ENCODE data around the gene OR8G1. TPM values are rescaled to one million over a fixed set of nuclear protein-coding genes. Genes with fewer than 3 reads are reported as not detected.
"Not testable (repeated sequence)": the region's sequence is repeated elsewhere in the genome, so short reads cannot be mapped to it uniquely, and the experiment has no call there.

Gene OR8G1
- total and polyA plus RNA-seq, 2 donors (not counting 1 experiment from before 2014, with no cell fraction given): not detected

GRCh38 chr11:124238512-124238911 is 2.4 kb upstream of the OR8G1 start:
- ChIA-PET POLR2A (no interaction called here), CTCF (no interaction called here)
- Mint-ChIP-seq H3K4me1 (no peaks in the 10 kb centered on the region), H3K4me3 (no peak overlapping the region), H3K27me3 (no peaks in the 10 kb centered on the region), H3K27ac (no peak overlapping the region), H3K9me3 (ENCODE audit: insufficient read depth) (no peaks in the 10 kb centered on the region)
- Histone ChIP-seq H4K20me1 (ENCODE audit: control insufficient read depth, insufficient read depth, low read length, poor library complexity, severe bottlenecking) (no peaks in the 10 kb centered on the region), H3K27me3 (replicated peaks in 1 of 4; ENCODE audit: control extremely low read depth in 1 of 4, control insufficient read depth in 3 of 4, insufficient read depth in 4 of 4, low read length in 3 of 4) (no peaks in the 10 kb centered on the region), H3K4me1 (ENCODE audit: control insufficient read depth in 2 of 2, insufficient read depth in 2 of 2, low read length in 2 of 2) (no peaks in the 10 kb centered on the region), H3K4me2 (replicated peaks; ENCODE audit: low read depth, low read length, poor library complexity, severe bottlenecking) (no peak overlapping the region), H3K9ac (ENCODE audit: low read length) (no peak overlapping the region), H3K79me2 (ENCODE audit: control insufficient read depth, insufficient read depth, low read length) (no peaks in the 10 kb centered on the region), H3K9me3 (ENCODE audit: control extremely low read depth in 1 of 3, control insufficient read depth in 2 of 3, insufficient read depth in 1 of 3, low read length in 2 of 3) (no peaks in the 10 kb centered on the region), H3K27ac (ENCODE audit: low read length in 2 of 2) (no peak overlapping the region), H3K36me3 (replicated peaks in 1 of 2; ENCODE audit: control extremely low read depth in 1 of 2, control insufficient read depth in 1 of 2, extremely low read depth in 1 of 2, insufficient read depth in 2 of 2, low read length in 1 of 2) (no peaks in the 10 kb centered on the region), H2AFZ (ENCODE audit: insufficient read depth, low read depth, low read length, poor library complexity, severe bottlenecking) (no peak overlapping the region), H3K4me3 (ENCODE audit: control extremely low read depth in 1 of 5, extremely low read depth in 1 of 5, insufficient read depth in 1 of 5, low read depth in 2 of 5, low read length in 4 of 5) (no peak overlapping the region)
- WGBS (ENCODE audit: insufficient coverage): no CpG with 5 or more reads among the region's 5 CpGs
- TF ChIP-seq CTCF (IDR thresholded peaks at IDR 0.05) (no peak), EZH2 (IDR thresholded peaks at IDR 0.05; ENCODE audit: borderline replicate concordance, insufficient read depth, low read depth, low read length, poor library complexity, severe bottlenecking) (no peak)
- DNase-seq: no peak
- intact Hi-C loops (cut with micrococcal nuclease): no loop called here
- ATAC-seq (ENCODE audit: low read depth): no peak

GRCh38 chr11:124249869-124250268 is 9.0 kb downstream of the OR8G1 start:
- H3K4me3 Mint-ChIP-seq; H3K27me3 ChIP-seq (replicated peaks in 1 of 4; ENCODE audit: control extremely low read depth in 1 of 4, control insufficient read depth in 3 of 4, insufficient read depth in 4 of 4, low read length in 3 of 4); CTCF ChIA-PET; DNase-seq; H3K9me3 Mint-ChIP-seq (ENCODE audit: insufficient read depth); intact Hi-C loops (cut with micrococcal nuclease); H3K9me3 ChIP-seq (ENCODE audit: control extremely low read depth in 1 of 3, control insufficient read depth in 2 of 3, insufficient read depth in 1 of 3, low read length in 2 of 3); H3K4me1 Mint-ChIP-seq; H3K4me3 ChIP-seq (ENCODE audit: control extremely low read depth in 1 of 5, extremely low read depth in 1 of 5, insufficient read depth in 1 of 5, low read depth in 2 of 5, low read length in 4 of 5); H3K79me2 ChIP-seq (ENCODE audit: control insufficient read depth, insufficient read depth, low read length); H3K4me2 ChIP-seq (replicated peaks; ENCODE audit: low read depth, low read length, poor library complexity, severe bottlenecking); ATAC-seq (ENCODE audit: low read depth); POLR2A ChIA-PET; H3K4me1 ChIP-seq (ENCODE audit: control insufficient read depth in 2 of 2, insufficient read depth in 2 of 2, low read length in 2 of 2); H3K27ac ChIP-seq (ENCODE audit: low read length in 2 of 2); H3K27me3 Mint-ChIP-seq; H3K27ac Mint-ChIP-seq; H4K20me1 ChIP-seq (ENCODE audit: control insufficient read depth, insufficient read depth, low read length, poor library complexity, severe bottlenecking); H3K9ac ChIP-seq (ENCODE audit: low read length); H3K36me3 ChIP-seq (replicated peaks in 1 of 2; ENCODE audit: control extremely low read depth in 1 of 2, control insufficient read depth in 1 of 2, extremely low read depth in 1 of 2, insufficient read depth in 2 of 2, low read length in 1 of 2); H2AFZ ChIP-seq (ENCODE audit: insufficient read depth, low read depth, low read length, poor library complexity, severe bottlenecking): not testable (repeated sequence)
- WGBS (ENCODE audit: insufficient coverage): no CpG with 5 or more reads among the region's 3 CpGs
